NCI-H226 (cell line): ENCODE data around the gene TRIM32.

Source experiments
- DNase-seq: peaks from one replicate; pipeline ENCODE4 v3.0.0-alpha.2; 2015

Gene TRIM32, protein sequence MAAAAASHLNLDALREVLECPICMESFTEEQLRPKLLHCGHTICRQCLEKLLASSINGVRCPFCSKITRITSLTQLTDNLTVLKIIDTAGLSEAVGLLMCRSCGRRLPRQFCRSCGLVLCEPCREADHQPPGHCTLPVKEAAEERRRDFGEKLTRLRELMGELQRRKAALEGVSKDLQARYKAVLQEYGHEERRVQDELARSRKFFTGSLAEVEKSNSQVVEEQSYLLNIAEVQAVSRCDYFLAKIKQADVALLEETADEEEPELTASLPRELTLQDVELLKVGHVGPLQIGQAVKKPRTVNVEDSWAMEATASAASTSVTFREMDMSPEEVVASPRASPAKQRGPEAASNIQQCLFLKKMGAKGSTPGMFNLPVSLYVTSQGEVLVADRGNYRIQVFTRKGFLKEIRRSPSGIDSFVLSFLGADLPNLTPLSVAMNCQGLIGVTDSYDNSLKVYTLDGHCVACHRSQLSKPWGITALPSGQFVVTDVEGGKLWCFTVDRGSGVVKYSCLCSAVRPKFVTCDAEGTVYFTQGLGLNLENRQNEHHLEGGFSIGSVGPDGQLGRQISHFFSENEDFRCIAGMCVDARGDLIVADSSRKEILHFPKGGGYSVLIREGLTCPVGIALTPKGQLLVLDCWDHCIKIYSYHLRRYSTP

DNA sequence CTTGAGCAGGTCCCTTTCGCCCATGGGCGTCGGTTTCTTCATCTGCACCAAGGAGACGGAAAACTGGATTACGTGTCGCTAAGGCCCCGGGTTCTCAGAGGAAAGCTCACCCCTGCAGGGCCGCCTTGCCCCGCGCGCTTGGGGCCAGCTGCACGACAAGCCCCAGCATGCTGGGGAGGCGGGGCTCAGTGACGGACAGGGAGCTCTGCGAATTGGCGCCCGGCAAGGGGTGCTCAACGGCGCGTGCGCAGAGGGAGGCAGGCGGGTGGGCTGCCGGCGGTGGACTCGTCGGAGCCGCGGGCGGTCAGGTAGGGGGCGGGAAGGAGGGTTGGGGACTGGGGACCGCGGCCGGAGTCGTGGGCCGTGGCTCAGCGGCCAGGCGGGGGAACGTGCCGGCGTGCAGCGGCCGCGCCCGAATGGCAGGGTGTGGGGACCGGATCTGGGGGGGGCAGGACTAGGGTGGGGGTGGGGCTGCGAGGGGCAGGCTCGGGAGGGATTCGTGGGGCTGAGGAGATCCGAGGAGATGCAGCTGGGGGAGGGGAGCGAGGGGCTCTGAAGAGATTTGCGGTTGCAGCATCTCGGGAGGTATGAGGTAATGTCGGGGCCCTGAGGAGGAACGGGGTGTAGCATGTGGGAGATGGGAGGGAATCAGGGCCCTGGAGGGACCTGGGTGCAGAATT, at the start of gene TRIM32:
TSS of gene TRIM32 (plus strand) at position 232 of the 680 bp plus-strand sequence. CDS start 10,438 bp downstream, outside the sequence.
- peak; percentile 72 for DNase-seq

GRCh38 chr9:116639251-116639741, 47.8 kb upstream of the TRIM32 start:
- DNase-seq, result no peak

DNA sequence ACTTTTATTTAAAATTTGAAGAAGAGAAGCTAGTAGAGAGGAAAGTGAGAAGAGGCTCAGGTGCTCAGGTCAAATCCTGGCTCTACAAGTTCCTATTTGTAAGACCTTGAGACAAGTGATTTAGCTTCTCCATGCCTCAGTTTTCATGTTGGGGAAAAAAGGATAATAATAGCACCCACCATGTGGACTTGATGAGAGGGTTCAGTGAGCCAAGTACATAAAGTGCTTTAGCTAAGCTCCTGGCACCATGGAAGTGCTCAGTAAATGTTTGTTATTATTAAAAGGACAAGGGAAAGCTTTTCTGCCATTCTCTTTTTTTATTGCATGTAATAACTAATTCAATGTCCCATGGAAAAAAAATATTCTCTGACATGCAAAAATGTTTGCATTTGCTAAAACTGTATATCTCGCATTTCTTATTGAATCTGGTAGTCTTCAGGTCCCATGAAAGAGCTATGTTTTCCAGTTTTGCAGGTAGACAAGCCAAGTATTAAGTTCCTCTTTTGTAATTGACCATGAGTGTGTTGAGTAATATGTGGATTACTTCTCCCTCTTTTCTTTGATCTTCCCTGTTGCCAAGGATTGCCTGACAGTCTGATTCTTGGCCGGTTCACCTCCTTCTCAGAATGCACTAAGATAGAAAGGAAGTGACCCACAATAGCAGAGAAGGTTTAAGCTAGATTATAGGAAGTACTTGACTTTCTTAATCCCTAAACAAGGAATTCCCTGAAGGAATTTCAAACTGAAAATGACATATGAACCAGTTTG, 45.6 kb upstream of the TRIM32 start:
- DNase-seq, result peak; percentile 12

DNA sequence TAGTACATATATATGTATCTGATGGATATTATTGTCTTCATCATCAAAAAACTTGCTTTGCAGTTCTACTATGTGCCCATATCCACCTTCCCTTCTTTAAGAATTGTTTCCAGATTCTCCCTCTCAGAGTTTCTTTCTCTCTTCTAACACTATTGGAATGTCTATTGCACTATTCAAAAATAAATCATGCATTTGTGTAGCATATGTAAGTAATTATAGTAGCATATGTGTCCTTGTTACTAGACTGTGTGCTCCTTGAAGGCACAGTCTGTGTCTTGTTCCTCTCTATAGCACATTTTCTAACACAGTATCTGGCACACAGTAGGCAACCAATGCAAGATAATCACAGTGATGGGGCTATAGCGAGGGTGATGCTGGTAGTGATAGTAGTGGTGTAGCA, 43.4 kb upstream of the TRIM32 start:
- DNase-seq, result no peak

DNA sequence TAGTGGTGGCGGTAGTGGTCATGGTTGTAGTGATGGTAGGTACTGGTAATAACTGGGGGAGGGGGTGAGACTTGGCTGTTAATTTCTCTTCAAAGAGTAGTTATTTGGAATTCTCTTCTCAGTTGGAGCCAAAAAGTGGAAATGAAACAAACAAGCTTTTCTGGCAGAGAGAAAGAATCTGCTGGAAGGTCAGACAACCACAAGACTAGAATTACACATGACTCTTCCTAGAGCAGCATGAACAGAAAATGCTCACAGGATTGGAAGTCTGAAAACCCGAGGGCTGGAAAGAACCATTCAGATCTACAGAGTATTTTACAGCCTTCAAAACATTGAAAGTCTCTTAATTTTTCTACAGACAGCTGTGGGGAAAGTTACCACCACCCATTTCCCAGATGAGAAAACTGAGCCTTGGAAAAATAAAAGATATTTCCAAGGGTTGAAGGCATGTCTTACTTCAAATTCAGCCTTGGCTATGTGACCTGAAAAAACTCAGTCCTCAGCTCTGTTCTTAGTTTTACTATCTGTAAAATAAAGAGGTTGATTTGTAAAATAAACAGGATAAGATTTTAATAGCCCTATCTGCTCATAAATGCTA, 42.9 kb upstream of the TRIM32 start:
- DNase-seq, result no peak

DNA sequence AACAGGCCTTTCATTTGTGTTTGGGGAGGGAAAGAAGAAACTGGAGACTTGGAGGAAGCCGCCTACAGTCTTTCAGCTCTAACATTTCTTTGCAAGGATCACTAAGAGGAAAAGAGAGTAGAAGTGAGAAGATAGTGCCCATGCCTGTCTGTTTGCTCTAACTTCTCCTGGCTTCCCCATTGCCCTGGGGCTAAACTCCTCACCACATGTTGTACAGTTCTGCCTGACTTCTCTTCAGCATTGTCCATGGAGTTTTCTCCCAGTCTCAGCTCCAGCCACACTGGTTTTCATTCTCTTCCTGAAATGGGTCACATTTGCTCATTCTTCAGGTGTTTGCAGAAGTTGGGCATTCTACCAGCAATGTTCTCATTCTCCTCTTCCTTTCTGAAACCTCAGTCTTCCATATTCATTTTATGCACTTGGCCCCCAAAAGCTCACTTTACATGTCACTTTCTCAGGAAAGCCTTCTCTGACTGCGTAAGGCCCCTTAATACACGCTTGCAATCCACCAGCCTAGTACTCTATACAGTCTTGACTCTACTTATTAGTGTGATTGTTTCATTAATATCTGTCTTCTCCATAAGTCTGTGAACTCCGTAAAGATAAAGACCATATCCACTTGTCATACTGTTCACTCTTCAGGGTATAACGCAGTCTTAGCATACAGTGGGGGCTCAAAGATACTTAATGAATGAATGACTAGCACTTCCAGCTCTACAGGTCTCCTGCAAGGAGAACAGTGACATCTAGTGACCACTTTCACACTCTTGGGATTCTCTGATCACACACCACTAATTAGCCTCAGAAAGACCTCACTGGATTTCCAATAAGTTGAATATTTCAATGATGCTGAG, 40.2 kb upstream of the TRIM32 start:
- DNase-seq, result peak; percentile 20

GRCh38 chr9:116647515-116647809, 39.6 kb upstream of the TRIM32 start:
- no peak for DNase-seq

GRCh38 chr9:116653348-116654058, 33.6 kb upstream of the TRIM32 start:
- no peak for DNase-seq

- DNase-seq, result no peak
Measured at GRCh38 chr9:116654059-116654355, 33.1 kb upstream of the TRIM32 start.

- no peak for DNase-seq
Measured at GRCh38 chr9:116656501-116656971, 30.6 kb upstream of the TRIM32 start.

GRCh38 chr9:116656977-116657376, 30.1 kb upstream of the TRIM32 start:
- DNase-seq, result no peak

- no peak for DNase-seq
Measured at GRCh38 chr9:116658265-116658664, 28.8 kb upstream of the TRIM32 start.

DNA sequence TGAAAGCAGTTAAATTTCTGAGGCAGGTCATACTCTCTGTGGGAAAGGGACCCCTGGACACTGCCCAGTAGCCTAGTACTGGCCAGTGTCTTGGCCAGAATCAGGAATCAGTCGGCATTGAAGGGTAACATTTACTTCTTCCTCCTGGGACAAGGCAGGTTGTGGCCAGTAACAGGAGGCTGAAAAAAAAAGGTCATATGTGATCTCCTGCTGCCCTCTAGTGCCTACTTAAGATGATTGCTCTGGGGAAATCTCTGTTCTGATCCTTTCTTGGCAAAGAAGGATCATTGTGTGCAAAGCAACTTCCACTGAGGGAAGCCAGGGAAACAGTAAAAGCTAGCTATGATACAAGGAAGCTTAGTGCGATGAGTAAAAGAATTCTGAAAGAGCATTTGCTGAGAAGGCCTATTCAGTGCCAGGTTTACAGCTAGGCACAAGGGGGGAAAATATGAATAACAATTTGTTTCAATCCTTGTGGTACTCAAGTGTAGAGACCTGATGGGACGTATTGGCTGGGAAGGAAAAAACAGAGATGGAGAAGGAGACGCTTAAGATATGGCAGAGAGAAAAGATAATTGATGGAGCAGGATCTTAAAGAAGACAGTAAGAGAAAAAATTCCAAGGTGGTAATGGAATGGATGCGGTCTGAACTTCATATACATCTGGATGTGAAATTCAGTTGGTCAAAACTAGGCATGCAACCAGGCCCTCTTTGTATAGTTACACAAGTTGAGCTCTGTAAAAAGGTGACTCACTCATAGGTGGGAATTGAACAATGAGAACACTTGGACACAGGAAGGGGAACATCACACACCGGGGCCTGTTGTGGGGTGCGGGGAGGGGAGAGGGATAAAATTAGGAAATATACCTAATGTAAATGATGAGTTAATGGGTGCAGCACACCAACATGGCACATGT, 25.8 kb upstream of the TRIM32 start:
- peak; percentile 46 for DNase-seq

DNA sequence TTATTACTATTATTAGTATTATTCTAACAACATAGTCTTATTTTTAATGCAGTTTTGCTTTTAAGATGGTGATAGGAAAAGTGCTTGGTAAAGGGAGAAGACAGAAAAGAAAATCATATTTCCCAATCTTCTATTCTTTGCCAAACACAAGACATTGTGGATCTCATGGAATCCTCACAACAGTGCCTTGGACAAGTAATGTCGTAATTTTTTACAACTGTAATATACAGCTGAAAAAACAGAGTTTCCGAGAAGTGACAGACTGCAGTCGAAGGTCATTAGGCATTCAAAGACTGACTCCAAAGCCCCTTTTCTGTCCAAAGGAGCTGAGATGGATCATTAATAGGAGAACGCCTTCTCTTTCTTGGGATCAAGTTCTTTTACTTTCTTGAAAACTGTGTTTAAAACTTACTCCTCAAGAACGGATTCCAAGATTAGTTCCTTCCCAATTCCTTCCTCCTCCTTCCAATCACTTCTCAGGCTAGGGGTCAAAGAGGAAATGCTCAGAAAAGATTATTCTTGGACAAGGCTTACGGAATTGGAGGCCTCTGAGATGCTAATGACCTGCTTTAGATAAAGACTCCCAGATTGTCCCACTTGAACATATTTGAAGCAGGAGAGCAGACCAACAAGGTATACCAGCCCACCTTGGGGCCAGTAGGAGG, 24.3 kb upstream of the TRIM32 start:
- no peak for DNase-seq

GRCh38 chr9:116663581-116663980, 23.5 kb upstream of the TRIM32 start:
- no peak for DNase-seq

DNA sequence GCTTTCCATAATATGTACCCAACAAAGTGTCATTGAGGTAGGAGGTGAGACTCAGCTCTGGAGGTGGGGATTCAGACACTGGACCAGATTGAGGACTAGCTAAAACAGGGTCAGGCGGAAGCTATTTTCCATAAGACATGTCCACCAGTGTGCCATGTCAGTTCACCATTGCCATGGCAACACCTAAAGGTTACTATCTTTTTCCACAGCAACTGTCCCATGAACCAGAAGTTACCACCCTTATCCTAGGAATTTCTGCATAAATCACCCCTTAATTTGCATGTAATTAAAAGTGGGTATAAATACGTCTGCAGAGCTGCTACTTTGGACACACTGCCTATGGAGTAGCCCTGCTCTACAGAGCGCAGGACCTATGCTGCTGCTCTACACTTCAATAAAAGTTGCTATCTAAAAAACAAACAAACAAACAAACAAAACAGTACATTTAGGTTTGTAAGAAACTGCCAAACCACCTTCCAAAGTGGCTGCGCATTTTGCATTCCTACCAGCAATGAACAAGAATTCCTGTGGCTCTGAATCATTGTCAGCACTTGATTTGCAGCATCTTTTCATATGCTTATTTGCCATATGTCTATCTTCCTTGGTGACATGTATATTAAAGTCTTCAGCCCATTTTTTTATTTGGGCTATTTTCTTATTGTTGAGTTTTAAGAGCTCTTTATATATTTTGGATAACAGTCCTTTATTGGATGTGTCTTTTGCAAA, 18.0 kb upstream of the TRIM32 start:
- DNase-seq, result no peak

DNA sequence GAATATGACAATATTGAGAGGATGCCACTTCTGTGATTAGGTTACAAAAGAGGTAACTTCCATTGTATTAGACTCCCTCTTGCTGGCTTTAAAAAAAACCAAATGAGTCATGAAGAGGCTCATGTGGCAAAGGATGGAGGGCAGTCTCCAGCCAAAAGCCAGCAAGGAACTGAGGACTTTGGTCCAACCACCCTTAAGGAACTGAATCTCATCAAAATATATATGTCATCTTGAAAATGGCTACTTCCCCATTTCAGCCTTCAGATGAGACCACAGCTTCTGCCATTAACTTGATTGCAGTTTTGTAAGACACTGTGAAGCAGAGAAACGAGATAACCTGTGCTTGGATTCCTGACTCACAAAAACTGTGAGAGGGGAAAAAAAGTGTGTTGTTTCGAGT, 15.5 kb upstream of the TRIM32 start:
- no peak for DNase-seq

DNA sequence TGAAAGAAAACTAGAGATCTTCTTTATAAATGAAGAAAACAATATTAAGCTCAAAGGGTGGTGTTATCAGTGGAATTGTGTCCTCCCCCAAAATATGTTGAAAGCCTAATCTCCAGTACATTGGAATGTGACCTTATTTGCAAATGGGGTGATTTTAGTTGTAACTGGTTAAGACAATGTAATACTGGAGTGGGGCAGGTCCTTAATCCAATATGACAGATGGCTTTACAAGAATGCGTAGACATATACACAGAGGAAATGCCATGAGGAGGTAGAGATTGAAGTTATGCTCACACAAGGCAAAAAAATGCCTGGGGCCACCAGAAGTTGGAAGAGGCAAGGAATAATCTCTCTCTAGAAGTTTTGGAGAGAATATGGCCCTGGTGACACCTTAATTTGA, 13.7 kb upstream of the TRIM32 start:
- peak; percentile 46 for DNase-seq
